ENCODE results near the gene RAPGEF3. TPM values are rescaled to one million over a fixed set of nuclear protein-coding genes. Genes with fewer than 3 reads are reported as not detected.
A peak's percentile ranks its signal among the peaks of the same experiment; 100 is the strongest.

Gene RAPGEF3
- total and polyA plus RNA-seq, 3 donors from 2014 or later = 13.9 to 30.2 (median 24.6) TPM

- H3K9me3 ChIP-seq = no peaks in the 10 kb centered on the region
- DNase-seq = no peak
- peak overlapping the region; percentile 10 to 63 for H3K27ac ChIP-seq
- TF ChIP-seq POLR2A (IDR thresholded peaks at IDR 0.05) (no peak), CTCF (IDR thresholded peaks at IDR 0.05) (no peak)
- H3K4me1 ChIP-seq = peaks cover 43% of the 10 kb centered on the region
- no peaks in the 10 kb centered on the region for H3K36me3 ChIP-seq (ENCODE audit: low read depth, missing control alignments)
- H3K27me3 ChIP-seq = no peaks in the 10 kb centered on the region
- no peak overlapping the region for H3K4me3 ChIP-seq
- WGBS, 2 donors = 90 to 92% methylated on average over 4 of the region's 4 CpGs
- intact Hi-C loops (cut with DNase I; ENCODE audit: low total_unique reads) = no loop called here
These were observed 4.6 kb downstream of the RAPGEF3 start for GRCh38 chr12:47754126-47754525.

- Histone ChIP-seq H3K27me3 (no peaks in the 10 kb centered on the region), H3K4me3 (no peak overlapping the region), H3K36me3 (ENCODE audit: low read depth, missing control alignments) (no peaks in the 10 kb centered on the region), H3K27ac (peak overlapping the region; percentile 10 to 63), H3K9me3 (no peaks in the 10 kb centered on the region), H3K4me1 (peaks cover 39% of the 10 kb centered on the region)
- TF ChIP-seq POLR2A (IDR thresholded peaks at IDR 0.05) (no peak), CTCF (IDR thresholded peaks at IDR 0.05) (no peak)
- 48 to 59% methylated on average over 11 of the region's 11 CpGs for WGBS, 2 donors
- no peak for DNase-seq
- intact Hi-C loops (cut with DNase I; ENCODE audit: low total_unique reads) = no loop called here
These were observed 5.4 kb downstream of the RAPGEF3 start for GRCh38 chr12:47753021-47754001.

DNA sequence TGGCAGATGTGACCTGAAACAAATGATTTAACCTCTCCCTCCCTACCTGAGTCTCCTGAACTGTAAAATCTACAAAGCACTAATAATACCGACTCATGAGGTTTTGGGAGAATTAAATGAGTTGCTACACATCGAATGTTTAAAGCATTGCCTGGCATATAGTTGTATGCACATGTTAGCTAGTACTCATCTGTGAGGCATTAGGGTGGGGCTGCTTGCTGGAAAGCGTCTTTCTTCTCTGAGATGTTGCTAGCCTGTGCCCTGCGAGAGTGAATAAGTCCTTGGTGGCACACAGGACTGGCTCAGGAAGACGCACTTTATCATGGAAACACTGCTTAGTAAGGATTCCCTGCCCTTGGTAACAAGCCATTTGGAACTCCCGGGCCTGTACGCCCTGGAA, 6.1 kb downstream of the RAPGEF3 start:
- Histone ChIP-seq H3K36me3 (ENCODE audit: low read depth, missing control alignments) (no peaks in the 10 kb centered on the region), H3K9me3 (no peaks in the 10 kb centered on the region), H3K4me3 (no peak overlapping the region), H3K27ac (peak overlapping the region; percentile 10 to 63), H3K4me1 (peaks cover 33% of the 10 kb centered on the region), H3K27me3 (no peaks in the 10 kb centered on the region)
- intact Hi-C loops (cut with DNase I; ENCODE audit: low total_unique reads) = no loop called here
- 59 to 75% methylated on average over 7 of the region's 7 CpGs for WGBS, 2 donors
- DNase-seq = no peak
- TF ChIP-seq CTCF (IDR thresholded peaks at IDR 0.05) (no peak), POLR2A (IDR thresholded peaks at IDR 0.05) (no peak)

GRCh38 chr12:47752121-47752520, 6.6 kb downstream of the RAPGEF3 start:
- Histone ChIP-seq H3K9me3 (no peaks in the 10 kb centered on the region), H3K36me3 (ENCODE audit: low read depth, missing control alignments) (no peaks in the 10 kb centered on the region), H3K27ac (no peak overlapping the region), H3K4me3 (no peak overlapping the region), H3K4me1 (peaks cover 29% of the 10 kb centered on the region), H3K27me3 (no peaks in the 10 kb centered on the region)
- WGBS, 2 donors = 88 to 90% methylated on average over 2 to 4 of the region's 4 CpGs
- intact Hi-C loops (cut with DNase I; ENCODE audit: low total_unique reads) = no loop called here
- DNase-seq = no peak
- TF ChIP-seq CTCF (IDR thresholded peaks at IDR 0.05) (no peak), POLR2A (IDR thresholded peaks at IDR 0.05) (no peak)
